CD4-positive, alpha-beta memory T cell (primary cell): ENCODE results near the gene S100A10. TPM values are rescaled to one million over a fixed set of nuclear protein-coding genes. Genes with fewer than 3 reads are reported as not detected.

Experiments used
- CTCF ChIA-PET: fragments of 350-600 bp; sonication (Branson Sonifier 250); formaldehyde crosslinking; loops from one replicate; lab custom pipeline; 2021; ENCODE audit warnings: inconsistent platforms; ENCODE audit not compliant: partially characterized antibody; lab: Charles Lee
- POLR2A ChIA-PET: fragments of 350-600 bp; sonication (Branson Sonifier 250); formaldehyde crosslinking; loops from one replicate; lab custom pipeline; 2021; ENCODE audit not compliant: partially characterized antibody; lab: Charles Lee
- DNase-seq, 5 donors: peaks; one replicate each; pipeline versions ENCODE4 v3.0.0 to v3.0.0-alpha.2; 2020 to 2022; ENCODE audit warnings: mixed read lengths in 1 of 5
- H3K27ac ChIP-seq: one replicate; pipeline ENCODE4 v1.7.0; 2013; ENCODE audit warnings: low read depth, low read length
- H3K27me3 ChIP-seq: 2 replicates; pipeline ENCODE4 v1.7.0; 2013; ENCODE audit warnings: mild to moderate bottlenecking, low read length, moderate library complexity; ENCODE audit not compliant: insufficient read depth
- H3K36me3 ChIP-seq: 2 replicates; pipeline ENCODE4 v1.7.0; 2013; ENCODE audit warnings: mild to moderate bottlenecking, low read length, moderate library complexity; ENCODE audit not compliant: insufficient read depth
- H3K4me1 ChIP-seq: 2 replicates; pipeline ENCODE4 v1.7.0; 2013; ENCODE audit warnings: mild to moderate bottlenecking, low read length, moderate library complexity; ENCODE audit not compliant: insufficient read depth
- H3K4me3 ChIP-seq, 2 donors: one replicate each; pipeline ENCODE4 v1.7.0; 2013; ENCODE audit warnings: low read length in 2 of 2, mild to moderate bottlenecking in 1 of 2
- H3K9me3 ChIP-seq, 2 donors: one replicate each; pipeline ENCODE4 v1.7.0; 2013; ENCODE audit warnings: low read length in 2 of 2, control low read depth in 1 of 2; ENCODE audit not compliant: control insufficient read depth in 1 of 2
- H3K27ac Mint-ChIP-seq, 7 donors: one replicate each; pipeline ENCODE4 v1.8.0; 2020 to 2021; ENCODE audit warnings: mixed read lengths in 7 of 7, mild to moderate bottlenecking in 6 of 7, inconsistent platforms in 3 of 7, moderate library complexity in 3 of 7
- H3K27me3 Mint-ChIP-seq, 2 donors: one replicate each; pipeline ENCODE4 v1.8.0; 2020 to 2021; ENCODE audit warnings: mixed read lengths in 2 of 2
- H3K36me3 Mint-ChIP-seq, 2 donors: one replicate each; pipeline ENCODE4 v1.8.0; 2020 to 2021; ENCODE audit warnings: mixed read lengths in 2 of 2, inconsistent platforms in 1 of 2, mild to moderate bottlenecking in 1 of 2
- H3K4me1 Mint-ChIP-seq, 4 donors: one replicate each; pipeline ENCODE4 v1.8.0; 2020 to 2021; ENCODE audit warnings: mixed read lengths in 4 of 4, mild to moderate bottlenecking in 1 of 4
- H3K4me3 Mint-ChIP-seq, 8 donors: one replicate each; pipeline ENCODE4 v1.8.0; 2020 to 2021; ENCODE audit warnings: mixed read lengths in 8 of 8, mild to moderate bottlenecking in 7 of 8, moderate library complexity in 6 of 8, inconsistent platforms in 3 of 8
- H3K9me3 Mint-ChIP-seq, 8 donors: one replicate each; pipeline ENCODE4 v1.8.0; 2020 to 2021; ENCODE audit warnings: mixed read lengths in 8 of 8, mild to moderate bottlenecking in 5 of 8, inconsistent platforms in 3 of 8, moderate library complexity in 1 of 8
- intact Hi-C: fragments of 100-400 bp; cut with micrococcal nuclease; formaldehyde crosslinking; loops from one replicate; pipeline ENCODE4 v1.15.1; 2023
- polyA plus RNA-seq, 2 donors: library from polyadenylated mRNA; unstranded; fragments of 300-500 nt; fragmentation: Illumina TruSeq; gene quantifications; one replicate each; pipeline ENCODE4 v1.2.3, GENCODE V29; 2021
- total RNA-seq, 2 experiments: library from RNA; stranded (reverse); gene quantifications; one replicate each; pipeline ENCODE4 v1.2.3, GENCODE V29; 2021

The S100A10 gene, protein sequence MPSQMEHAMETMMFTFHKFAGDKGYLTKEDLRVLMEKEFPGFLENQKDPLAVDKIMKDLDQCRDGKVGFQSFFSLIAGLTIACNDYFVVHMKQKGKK
- total RNA-seq (100 to 1,000 TPM; 218 to 231 TPM), polyA plus RNA-seq (1,000 to 10,000 TPM in 1 of 2 donors, 100 to 1,000 TPM in 1; 855 to 1,427 TPM)

DNA sequence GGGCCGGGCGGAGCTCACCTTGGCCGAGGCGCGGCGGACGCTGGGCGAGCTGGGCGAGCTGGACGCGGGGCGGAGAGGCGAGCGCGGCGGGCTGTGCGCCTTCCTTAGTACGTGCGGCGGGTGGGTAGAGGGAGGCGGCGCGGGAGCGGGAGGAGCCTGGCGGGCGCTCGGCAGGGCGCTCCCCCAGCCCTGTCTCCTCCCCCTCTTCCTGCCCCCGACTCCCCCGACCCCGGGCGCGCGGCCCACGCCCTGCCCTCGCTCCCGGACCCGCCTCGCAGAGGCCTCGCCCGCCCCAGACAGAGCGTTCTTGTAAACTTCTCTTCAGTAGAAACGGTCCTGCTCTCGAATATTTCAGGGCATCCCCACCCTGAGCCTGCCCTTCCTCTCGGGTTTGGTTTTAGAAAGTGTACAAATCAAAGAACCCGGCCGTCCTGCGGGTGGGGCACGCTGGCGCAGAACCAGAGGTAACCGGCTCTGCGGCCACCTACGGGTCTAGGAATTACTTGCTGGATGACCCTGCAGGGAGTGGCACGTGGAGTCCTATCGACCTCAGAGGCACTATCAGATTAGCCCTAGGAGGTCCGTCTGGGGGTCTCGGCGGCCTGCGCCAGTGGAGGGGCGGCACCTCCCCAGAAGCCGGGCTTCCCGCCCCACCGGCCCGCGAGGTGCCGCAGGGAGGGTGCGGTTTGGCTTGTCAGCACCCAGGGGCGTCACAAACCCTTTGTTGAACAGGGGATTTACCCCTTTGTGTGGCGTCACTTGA, at the start of gene S100A10:
Gene S100A10, minus strand, starts transcription at position 126 of the 763 bp plus-strand sequence. CDS start 7,629 bp downstream, outside the sequence.
- intact Hi-C loops = loop anchor here (1.0 to 10.0 kb wide), 6 partner anchors 25 to 535 kb away; partner anchors contain the start of genes POGZ, TDRKH and TUFT1
- POLR2A ChIA-PET = interaction anchor here (0.6 to 4.3 kb wide), 15 partner anchors 7 to 156 kb away, joined by 3 to 30 read pairs (median 8); partner anchors contain the start of gene S100A11

DNA sequence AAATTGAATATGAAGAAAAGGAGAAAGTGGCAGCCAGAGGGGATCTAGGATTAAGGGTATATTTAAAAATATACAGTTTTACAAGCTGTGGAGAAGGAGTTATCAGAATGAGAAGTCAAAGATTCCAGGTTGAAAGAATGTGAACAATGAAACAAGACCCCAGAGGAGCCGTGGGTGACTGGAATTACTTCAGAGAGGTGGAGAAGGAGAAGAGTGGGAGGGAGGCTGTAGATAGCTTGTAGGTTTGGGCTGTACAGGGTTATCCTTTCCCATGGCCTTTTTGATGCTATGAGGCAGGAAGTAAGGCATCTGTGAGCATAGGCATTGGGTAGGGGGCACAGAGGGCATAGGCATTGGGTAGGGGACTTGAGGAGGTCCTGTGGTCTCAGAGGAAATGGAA, 48.4 kb upstream of the S100A10 start:
- Mint-ChIP-seq H3K4me1 (peaks cover 6 to 24% (median 12%) of the 10 kb centered on the region in 4 donors), H3K9me3 (no peaks in the 10 kb centered on the region), H3K27me3 (no peaks in the 10 kb centered on the region), H3K4me3 (no peak overlapping the region), H3K27ac (no peak overlapping the region), H3K36me3 (no peaks in the 10 kb centered on the region)
- peaks cover 12% of the 10 kb centered on the region for H3K4me1 ChIP-seq
- no peak overlapping the region for H3K4me3 ChIP-seq
- ChIA-PET POLR2A (interaction anchor here (0.9 kb wide), 1 partner anchor 11 kb away, joined by 3 read pairs; no protein-coding TSS in a partner anchor), CTCF (interaction anchor here (1.2 kb wide), 1 partner anchor 41 kb away, joined by 5 read pairs; no protein-coding TSS in a partner anchor)
- intact Hi-C loops = no loop called here
- H3K36me3 ChIP-seq = no peaks in the 10 kb centered on the region
- H3K27ac ChIP-seq = no peak overlapping the region
- H3K9me3 ChIP-seq = no peaks in the 10 kb centered on the region
- no peaks in the 10 kb centered on the region for H3K27me3 ChIP-seq
- no peak for DNase-seq

More for the DNA sequence above, at the start of gene S100A10:
- H3K4me3 Mint-ChIP-seq = peak within 1 kb of the TSS; percentile 95 to 99 (median 98)
- H3K36me3 ChIP-seq = no peaks in the 10 kb centered on the region
- CTCF ChIA-PET = interaction anchor here (0.6 to 13.8 kb wide), 8 partner anchors 7 to 455 kb away, joined by 3 to 340 read pairs (median 4); no protein-coding TSS in a partner anchor
- peak; percentile 83 to 87 (median 86) for DNase-seq
- no peaks in the 10 kb centered on the region for H3K27me3 ChIP-seq
- H3K4me1 ChIP-seq = peaks cover 54% of the 10 kb centered on the region
- H3K27me3 Mint-ChIP-seq = no peaks in the 10 kb centered on the region
- peaks cover 0 to 17% of the 10 kb centered on the region in 2 donors for H3K36me3 Mint-ChIP-seq
- H3K9me3 Mint-ChIP-seq = no peaks in the 10 kb centered on the region
- no peaks in the 10 kb centered on the region for H3K9me3 ChIP-seq
- H3K27ac Mint-ChIP-seq = peak within 1 kb of the TSS; percentile 97 to 99 (median 98)
- peak within 1 kb of the TSS; percentile 55 to 88 for H3K4me3 ChIP-seq
- peaks cover 38 to 60% (median 45%) of the 10 kb centered on the region in 4 donors for H3K4me1 Mint-ChIP-seq
- H3K27ac ChIP-seq = peak within 1 kb of the TSS; percentile 92

DNA sequence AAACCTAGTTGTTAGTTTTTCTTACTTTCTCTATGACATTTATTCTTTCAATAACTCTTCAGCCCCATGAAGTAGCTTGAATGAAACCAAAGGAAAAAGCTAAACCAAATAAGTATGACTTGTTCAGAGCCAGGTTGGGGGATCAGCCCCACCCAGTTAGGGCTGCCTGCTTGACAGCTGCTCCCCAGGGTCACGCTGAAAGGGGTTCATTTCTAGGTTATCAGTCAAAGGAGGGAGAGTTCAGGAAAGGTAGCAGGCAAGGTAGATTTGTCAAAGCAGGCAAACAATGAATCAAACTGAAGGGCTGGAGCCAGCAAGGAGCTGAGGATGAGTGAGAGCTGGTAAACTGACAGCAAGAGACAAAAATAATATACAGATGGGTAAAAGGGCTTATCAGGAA, 46.2 kb upstream of the S100A10 start:
- no peaks in the 10 kb centered on the region for H3K9me3 Mint-ChIP-seq
- POLR2A ChIA-PET = interaction anchor here (1.3 kb wide), 1 partner anchor 8 kb away, joined by 6 read pairs; no protein-coding TSS in a partner anchor
- peaks cover 0 to 15% of the 10 kb centered on the region in 2 donors for H3K36me3 Mint-ChIP-seq
- H3K27me3 ChIP-seq = no peaks in the 10 kb centered on the region
- no peak overlapping the region for H3K4me3 Mint-ChIP-seq
- H3K4me1 ChIP-seq = peaks cover 1% of the 10 kb centered on the region
- CTCF ChIA-PET = interaction anchor here (0.9 to 3.1 kb wide), 2 partner anchors 13 to 149 kb away, joined by 3 to 14 read pairs; no protein-coding TSS in a partner anchor
- H3K27me3 Mint-ChIP-seq = no peaks in the 10 kb centered on the region
- H3K4me1 Mint-ChIP-seq = peaks cover 5 to 22% (median 15%) of the 10 kb centered on the region in 4 donors
- H3K27ac ChIP-seq = no peak overlapping the region
- H3K36me3 ChIP-seq = no peaks in the 10 kb centered on the region
- H3K9me3 ChIP-seq = no peaks in the 10 kb centered on the region
- no peak for DNase-seq
- H3K4me3 ChIP-seq = no peak overlapping the region
- intact Hi-C loops = no loop called here
- H3K27ac Mint-ChIP-seq = no peak overlapping the region

DNA sequence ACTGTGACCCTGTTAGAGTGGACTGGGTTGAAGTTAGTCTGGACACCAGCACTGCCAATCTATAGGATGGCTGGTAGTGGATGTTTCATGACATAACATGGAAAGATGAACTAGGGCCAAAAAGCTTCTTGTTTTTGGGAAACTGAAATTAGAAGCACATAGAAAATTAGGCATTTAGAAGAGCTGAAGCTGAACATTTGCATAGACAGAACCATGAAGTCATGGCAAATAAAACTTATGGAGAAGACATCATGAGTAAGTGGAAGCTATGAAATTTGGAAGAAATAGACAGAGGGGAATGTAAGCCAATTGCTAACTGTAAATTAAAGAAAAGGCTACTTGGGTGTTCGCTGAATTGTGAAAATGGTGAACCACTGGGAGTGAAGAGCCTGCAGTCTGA, 45.8 kb upstream of the S100A10 start:
- Mint-ChIP-seq H3K27me3 (no peaks in the 10 kb centered on the region), H3K4me3 (no peak overlapping the region), H3K4me1 (peaks cover 7 to 22% (median 16%) of the 10 kb centered on the region in 4 donors), H3K9me3 (no peaks in the 10 kb centered on the region), H3K36me3 (peaks cover 0 to 19% of the 10 kb centered on the region in 2 donors), H3K27ac (no peak overlapping the region)
- no peak overlapping the region for H3K27ac ChIP-seq
- ChIA-PET CTCF (interaction anchor here (3.1 kb wide), 1 partner anchor 14 kb away, joined by 14 read pairs; no protein-coding TSS in a partner anchor), POLR2A (interaction anchor here (1.3 kb wide), 1 partner anchor 9 kb away, joined by 6 read pairs; no protein-coding TSS in a partner anchor)
- intact Hi-C loops = no loop called here
- no peak for DNase-seq
- no peaks in the 10 kb centered on the region for H3K36me3 ChIP-seq
- no peaks in the 10 kb centered on the region for H3K27me3 ChIP-seq
- H3K4me1 ChIP-seq = peaks cover 5% of the 10 kb centered on the region
- H3K9me3 ChIP-seq = no peaks in the 10 kb centered on the region
- no peak overlapping the region for H3K4me3 ChIP-seq

DNA sequence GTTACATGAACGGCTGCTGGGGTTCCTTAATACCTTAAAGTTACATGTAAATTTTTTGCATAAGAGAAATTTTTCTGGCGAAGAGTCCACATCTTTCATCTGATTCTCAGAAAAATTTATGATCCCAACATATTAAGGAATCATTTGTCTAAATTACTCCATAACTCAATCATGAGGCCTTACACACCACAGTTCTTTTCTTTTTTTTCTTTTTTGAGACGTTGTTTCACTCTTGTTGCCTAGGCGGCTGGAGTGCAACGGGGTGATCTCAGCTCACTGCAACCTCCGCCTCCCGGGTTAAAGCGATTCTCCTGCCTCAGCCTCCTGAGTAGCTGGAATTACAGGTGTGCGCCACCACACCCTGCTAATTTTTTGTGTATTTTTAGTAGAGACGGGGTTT, 45.2 kb upstream of the S100A10 start:
- peak overlapping the region in 1 of 7 donors; percentile 34 for H3K27ac Mint-ChIP-seq
- no peaks in the 10 kb centered on the region for H3K9me3 Mint-ChIP-seq
- H3K4me3 Mint-ChIP-seq = peak overlapping the region in 1 of 8 donors; percentile 52
- CTCF ChIA-PET = interaction anchor here (3.1 kb wide), 1 partner anchor 14 kb away, joined by 14 read pairs; no protein-coding TSS in a partner anchor
- no peaks in the 10 kb centered on the region for H3K9me3 ChIP-seq
- no peak overlapping the region for H3K4me3 ChIP-seq
- no peak overlapping the region for H3K27ac ChIP-seq
- H3K27me3 ChIP-seq = no peaks in the 10 kb centered on the region
- H3K4me1 Mint-ChIP-seq = peaks cover 7 to 23% (median 18%) of the 10 kb centered on the region in 4 donors
- no peaks in the 10 kb centered on the region for H3K27me3 Mint-ChIP-seq
- peaks cover 11% of the 10 kb centered on the region for H3K4me1 ChIP-seq
- intact Hi-C loops = no loop called here
- DNase-seq = no peak
- POLR2A ChIA-PET = interaction anchor here (1.3 kb wide), 1 partner anchor 9 kb away, joined by 6 read pairs; no protein-coding TSS in a partner anchor
- no peaks in the 10 kb centered on the region for H3K36me3 ChIP-seq
- H3K36me3 Mint-ChIP-seq = peaks cover 0 to 23% of the 10 kb centered on the region in 2 donors

DNA sequence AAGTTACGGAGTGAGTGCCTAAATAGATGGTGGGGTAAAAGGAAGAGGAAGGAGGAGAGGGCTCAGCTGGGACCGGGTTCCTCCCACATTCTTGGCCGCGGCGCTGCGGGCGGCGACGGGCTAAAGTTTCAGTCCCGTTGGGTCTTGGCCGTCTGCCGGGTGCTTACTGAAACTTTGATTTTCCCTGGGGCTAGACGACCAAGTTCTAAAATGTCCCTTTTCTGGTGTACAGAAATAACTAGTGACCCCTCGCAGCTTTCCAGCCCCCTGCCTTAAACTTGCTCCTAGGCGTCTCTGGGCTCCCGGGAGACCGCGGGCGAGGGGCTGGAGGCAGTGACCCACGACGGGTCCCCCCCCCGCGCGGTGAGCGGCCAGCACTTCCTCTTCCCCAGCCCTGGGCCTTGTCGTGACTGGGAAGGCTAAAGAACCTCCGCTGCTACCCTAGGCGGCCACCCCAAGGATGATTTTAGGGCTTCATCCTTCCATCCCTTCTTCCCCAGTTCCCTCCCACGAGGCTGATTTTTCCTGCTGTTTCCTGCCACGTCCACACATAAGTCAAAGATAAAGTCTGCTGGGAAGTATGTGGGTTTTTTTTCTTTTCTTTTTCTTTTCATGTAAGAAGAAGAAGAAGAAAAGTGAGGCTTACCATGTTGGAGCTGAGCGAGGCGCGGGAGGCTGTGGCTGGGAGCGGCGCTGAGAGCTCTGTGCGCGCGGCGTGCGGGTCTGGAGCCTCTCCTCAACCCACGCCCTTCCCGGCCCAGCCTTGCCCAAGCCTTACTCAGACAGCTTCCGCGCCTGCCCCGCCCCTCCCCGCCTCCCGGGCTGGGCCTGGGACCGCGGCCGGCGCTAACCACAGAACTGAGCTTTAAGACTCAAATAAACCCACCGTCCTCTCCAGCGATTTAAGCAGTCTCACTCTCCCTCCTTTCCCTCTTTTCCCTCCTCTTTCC, 42.9 kb upstream of the S100A10 start, which contains the start of gene S100A11:
Gene S100A11, minus strand, starts transcription at position 738 of the 950 bp plus-strand sequence. Its CDS starts 89 bp downstream, at position 649.
- Mint-ChIP-seq H3K36me3 (peaks cover 21 to 46% of the 10 kb centered on the region in 2 donors), H3K27me3 (no peaks in the 10 kb centered on the region), H3K9me3 (no peaks in the 10 kb centered on the region), H3K4me3 (peak within 1 kb of the TSS; percentile 91 to 100 (median 100)), H3K4me1 (peaks cover 20 to 47% (median 39%) of the 10 kb centered on the region in 4 donors), H3K27ac (peak within 1 kb of the TSS; percentile 97 to 100 (median 99))
- Histone ChIP-seq H3K27me3 (no peaks in the 10 kb centered on the region), H3K27ac (peak within 1 kb of the TSS; percentile 88), H3K36me3 (peaks cover 23% of the 10 kb centered on the region), H3K4me1 (peaks cover 34% of the 10 kb centered on the region), H3K4me3 (peak within 1 kb of the TSS; percentile 73 to 77), H3K9me3 (no peaks in the 10 kb centered on the region)
- ChIA-PET CTCF (interaction anchor here (1.0 to 5.6 kb wide), 6 partner anchors 11 to 422 kb away, joined by 3 to 111 read pairs (median 6); no protein-coding TSS in a partner anchor), POLR2A (interaction anchor here (0.9 to 4.9 kb wide), 17 partner anchors 8 to 1886 kb away, joined by 3 to 207 read pairs (median 5); partner anchors contain the start of genes MRPL9 and S100A10)
- DNase-seq = peak; percentile 50 to 75 (median 54)
- intact Hi-C loops = no loop called here
